HG03460 (cell line): ENCODE results near the gene SPINK8.
"Not testable (repeated sequence)": the region's sequence is repeated elsewhere in the genome, so short reads cannot be mapped to it uniquely, and the experiment has no call there.

ENCODE experiments used
- ATAC-seq: cut with Tn5 transposase; IDR thresholded peaks from one replicate; pipeline ENCODE4 v1.9.1; 2021; ENCODE audit not compliant: unreplicated experiment

The SPINK8 gene

DNA sequence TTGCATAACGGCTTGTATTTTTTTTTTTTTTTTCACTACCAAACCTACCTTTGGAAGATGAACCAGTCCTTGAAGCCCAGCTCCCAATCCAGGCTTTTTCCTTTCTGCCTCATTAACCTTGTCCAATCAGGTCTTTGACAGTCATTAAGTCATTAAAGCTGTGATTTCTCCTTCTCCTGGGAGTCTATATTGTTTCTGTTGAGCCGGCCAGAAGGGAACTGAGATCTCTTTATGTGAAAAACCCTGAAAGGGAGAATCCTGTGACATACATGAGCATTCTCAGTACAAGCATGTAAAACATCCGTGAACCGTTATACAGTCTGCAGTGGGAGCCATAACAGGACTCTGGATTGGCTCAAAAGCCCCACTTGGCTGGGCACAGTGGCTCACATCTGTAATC lies 52.6 kb downstream of the SPINK8 start:
- ATAC-seq: no peak

DNA sequence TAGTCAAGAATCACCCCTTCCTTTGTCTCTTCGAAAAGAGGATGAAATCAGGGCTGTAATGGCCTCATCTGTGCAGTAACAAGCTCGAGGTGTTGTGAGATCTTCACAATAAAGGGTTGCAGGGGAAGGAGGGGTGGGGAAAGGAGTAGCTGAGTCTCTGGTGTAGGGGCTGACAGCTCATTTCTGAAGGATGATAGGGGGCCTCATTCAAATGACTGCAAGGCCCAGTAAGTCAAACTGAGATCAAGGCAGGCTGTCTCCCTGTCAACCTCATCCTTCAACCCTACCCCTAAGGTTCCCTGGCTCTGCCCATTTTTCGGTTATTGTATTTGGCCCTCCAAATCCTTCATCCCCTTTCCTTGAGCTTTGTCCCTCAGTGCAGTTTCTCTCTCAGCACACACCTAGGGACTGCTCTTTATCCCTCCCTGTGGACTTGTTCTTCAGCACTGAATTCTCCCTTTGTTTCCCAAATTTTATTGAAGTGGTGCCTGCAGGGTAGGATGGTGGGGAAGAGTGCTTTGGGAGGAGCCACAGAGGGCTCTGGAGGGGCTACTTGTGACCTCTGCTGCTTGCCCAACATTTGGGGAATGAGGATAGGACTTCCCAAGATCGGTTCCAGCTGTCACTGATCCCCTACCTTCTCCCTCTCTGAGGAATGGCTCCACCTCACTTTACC lies 54.4 kb downstream of the SPINK8 start:
- no peak for ATAC-seq

DNA sequence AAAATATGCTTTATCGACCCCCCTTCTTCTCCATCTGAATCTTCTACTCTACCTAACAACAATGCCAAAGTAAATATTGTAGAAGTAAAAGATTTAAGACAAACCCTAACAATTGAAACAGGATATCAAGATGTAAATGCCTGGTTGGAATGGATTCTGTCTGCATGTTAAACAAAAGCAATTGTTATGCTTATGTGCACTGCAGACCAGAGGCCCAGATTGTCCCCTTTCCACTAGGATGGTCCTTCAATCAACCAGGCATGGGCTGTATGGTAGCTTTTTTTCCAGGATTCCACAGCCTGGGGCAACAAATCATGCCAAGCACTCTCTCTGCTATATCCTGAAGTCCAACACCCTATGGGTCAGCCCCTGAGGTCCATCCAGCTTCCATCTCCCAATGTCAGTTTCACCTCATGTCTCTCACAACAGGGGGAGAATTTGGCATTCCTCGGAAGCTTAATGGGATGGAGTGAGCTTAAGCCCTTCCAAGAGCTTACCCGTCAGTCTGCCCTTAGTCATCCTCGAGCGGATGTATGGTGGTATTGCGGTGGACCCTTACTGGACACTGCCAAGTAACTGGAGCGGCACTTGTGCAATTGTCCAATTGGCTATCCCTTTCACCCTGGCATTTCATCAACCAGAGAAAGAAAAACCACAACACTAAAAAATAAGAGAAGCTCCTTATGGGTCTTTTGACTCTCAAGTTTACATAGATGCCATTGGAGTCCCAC lies 56.4 kb downstream of the SPINK8 start:
- no peak for ATAC-seq

DNA sequence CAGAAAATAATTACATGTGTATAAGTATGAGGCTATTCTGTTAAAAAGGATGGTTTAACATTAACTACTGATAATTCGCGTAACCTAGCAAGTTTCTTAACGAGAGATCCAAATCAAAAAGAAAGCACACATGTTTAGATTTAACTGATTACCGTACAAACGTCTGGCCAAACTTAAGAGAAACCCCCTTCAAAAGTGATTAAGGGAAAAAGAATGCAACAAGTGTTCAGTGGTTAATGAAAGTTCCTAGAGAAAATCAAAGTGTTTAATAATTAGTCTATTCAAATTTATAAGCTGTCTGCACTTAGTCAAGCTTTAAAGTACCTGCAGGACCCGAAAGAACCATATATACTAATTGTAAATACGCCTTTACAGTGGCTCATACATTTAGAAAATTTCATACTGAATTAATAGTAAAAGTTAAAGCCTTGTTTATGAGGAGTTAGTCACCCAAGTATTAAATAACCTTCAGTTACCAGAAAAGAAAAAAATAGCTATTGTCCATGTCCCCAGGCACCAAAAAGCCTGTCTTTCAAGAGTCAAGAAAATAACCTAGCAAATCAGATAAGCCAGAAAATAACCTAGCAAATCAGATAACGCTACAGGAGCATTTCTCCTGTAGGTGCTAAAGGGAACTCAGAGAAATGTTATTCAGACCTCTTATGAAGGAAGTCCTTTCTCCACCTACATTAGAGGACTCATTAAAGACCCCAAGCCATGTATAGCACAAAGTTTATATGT lies 58.0 kb downstream of the SPINK8 start:
- ATAC-seq: no peak

DNA sequence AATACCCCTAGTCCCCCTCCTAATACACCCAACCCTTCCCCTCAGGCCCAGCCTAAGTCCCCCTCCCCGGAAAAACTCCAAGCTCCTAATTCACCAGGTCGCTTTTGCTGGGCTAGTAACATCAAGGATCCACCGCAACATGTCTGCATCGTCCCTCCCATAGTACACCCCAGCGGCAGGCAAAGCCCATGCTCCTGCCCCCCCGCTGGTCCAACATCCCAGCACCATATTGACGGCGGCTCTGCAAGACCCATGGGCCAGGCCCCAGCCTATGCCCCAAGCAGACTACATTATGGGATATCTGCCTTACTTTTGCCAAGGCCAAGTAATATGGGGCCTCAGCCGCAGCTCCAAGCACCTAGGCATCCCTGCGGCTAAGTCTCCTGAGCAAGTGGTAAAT lies 59.0 kb downstream of the SPINK8 start:
- ATAC-seq: no peak

DNA sequence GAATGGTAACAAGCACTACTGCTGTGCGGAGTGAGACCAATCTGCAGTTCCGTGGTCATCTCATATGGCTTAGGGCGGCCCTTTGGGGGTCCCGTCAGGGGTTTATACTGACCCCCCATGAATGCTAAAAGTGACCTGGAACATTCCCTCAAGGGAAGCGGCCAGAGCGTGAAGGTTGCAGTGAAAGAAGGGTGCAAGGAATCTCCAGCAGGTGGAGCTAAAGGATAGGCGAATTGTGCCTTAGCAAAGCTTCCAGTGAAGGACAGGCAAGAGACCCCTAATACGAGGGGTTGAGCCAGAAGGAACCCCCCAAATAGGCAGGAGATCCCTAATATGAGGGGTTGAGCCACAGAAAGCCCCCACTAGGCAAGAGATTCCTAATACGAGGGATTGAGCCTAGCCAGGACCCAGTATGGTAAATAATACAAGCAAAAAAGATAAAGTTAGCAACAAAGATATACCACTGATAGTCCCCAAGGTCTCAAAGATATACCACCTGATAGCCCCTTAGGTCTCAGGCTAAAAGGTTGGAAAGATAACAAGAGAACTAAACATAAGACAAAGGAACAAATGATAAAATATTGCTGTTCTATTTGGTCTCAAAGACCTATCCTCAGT lies 59.8 kb downstream of the SPINK8 start:
- ATAC-seq: no peak

DNA sequence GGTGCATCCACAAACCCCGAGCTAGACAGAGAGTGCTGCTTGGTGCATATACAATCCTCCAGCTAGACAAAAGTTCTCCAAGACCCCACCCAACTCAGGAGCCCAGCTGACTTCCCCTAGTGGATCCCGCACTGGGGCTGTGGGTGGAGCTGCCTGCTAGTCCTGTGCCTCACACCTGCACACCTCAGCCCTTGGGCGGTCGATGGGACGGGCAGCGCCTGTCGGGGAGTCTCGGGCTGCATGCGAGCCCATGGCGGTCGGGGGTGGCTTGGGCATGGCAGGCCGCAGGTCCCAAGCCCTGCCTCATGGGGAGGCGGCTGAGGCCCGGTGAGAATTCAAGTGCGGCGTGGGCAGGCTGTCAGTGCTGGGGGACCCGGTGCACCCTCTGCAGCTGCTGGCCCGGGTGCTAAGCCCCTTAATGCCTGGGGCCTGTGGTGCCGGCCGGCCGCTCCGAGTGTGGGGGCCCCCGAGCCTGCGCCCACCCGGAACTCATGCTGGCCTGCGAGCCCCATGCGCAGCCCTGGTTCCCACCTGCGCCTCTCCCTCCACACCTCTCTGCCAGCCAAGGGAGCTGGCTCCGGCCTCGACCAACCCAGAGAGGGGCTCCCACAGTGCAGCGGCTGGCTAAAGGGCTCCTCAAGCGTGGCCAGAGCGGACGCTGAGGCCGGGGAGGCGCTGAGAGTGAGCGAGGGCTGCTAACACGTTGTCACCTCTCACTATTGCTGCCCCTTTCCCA lies 61.5 kb downstream of the SPINK8 start:
- ATAC-seq: no peak

DNA sequence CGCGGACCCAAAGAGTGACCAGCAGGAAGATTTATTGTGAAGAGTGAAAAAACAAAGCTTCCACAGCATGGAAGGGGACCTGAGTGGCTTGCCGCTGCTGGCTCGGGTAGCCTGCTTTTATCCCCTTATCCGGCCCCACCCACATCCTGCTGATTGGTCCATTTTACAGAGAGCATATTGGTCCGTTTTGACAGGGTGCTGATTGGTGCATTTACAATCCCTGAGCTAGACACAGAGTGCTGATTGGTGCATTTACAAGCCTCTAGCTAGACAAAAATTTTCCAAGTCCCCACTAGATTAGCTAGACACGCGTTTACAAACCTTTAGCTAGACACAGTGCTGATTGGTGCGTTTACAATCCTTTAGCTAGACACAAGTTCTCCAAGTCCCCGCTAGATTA lies 62.2 kb downstream of the SPINK8 start:
- not testable (repeated sequence) for ATAC-seq

DNA sequence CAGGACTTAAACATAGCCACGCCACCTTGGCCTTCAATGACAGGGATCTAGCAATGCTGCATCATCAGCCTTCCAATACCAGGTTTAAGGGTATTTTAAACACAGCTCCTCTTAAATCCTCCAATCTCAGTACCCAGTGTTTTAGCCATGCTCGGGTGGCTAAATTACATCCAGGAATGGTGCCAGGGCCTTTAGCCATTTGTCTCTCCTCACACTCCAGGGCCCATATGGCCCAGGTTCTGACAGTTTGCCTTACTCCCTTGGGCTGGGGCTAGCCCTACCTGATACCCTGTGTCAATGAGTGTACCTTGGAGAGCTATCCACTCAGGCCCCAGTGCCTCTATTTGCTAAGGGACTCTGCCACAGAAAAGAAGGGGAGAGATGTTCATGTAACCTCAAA lies 63.2 kb downstream of the SPINK8 start:
- ATAC-seq: no peak

DNA sequence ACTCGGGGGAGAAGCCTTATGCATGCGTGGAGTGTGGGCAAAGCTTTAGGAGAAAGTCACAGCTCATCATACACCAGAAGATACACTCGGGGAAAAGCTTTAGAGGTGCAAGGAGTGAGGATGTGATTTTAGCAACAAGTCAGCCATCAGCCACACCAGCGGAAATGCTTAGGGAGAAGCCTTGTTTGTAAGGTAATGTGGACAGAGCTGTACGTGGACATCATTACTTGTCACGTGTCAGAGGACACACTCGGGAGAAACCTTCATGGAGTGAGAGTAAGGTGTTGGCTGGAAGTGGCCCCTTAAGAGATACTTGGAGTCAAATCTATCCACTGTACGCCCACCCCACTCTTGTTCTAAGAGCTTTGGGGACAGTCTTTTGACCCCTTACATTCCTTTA lies 63.9 kb downstream of the SPINK8 start:
- ATAC-seq: no peak

DNA sequence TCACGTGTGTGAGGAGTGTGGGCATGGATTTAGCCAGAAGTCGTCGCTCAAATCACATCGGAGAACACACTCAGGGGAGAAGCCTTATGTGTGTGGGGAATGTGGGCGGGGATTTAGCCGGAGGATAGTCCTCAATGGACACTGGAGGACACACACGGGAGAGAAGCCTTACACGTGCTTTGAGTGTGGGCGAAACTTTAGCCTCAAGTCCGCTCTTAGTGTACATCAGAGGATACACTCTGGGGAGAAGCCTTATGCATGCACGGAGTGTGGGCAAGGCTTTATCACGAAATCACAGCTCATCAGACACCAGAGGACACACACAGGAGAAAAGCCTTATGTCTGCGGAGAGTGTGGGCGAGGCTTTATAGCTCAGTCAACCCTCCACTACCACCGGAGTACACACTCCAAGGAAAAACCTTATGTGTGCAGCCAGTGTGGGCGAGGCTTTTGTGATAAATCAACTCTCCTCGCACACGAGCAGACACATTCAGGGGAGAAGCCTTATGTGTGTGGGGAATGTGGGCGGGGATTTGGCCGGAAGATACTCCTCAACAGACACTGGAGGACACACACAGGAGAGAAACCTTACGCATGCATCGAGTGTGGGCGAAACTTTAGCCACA lies 64.4 kb downstream of the SPINK8 start:
- no peak for ATAC-seq

DNA sequence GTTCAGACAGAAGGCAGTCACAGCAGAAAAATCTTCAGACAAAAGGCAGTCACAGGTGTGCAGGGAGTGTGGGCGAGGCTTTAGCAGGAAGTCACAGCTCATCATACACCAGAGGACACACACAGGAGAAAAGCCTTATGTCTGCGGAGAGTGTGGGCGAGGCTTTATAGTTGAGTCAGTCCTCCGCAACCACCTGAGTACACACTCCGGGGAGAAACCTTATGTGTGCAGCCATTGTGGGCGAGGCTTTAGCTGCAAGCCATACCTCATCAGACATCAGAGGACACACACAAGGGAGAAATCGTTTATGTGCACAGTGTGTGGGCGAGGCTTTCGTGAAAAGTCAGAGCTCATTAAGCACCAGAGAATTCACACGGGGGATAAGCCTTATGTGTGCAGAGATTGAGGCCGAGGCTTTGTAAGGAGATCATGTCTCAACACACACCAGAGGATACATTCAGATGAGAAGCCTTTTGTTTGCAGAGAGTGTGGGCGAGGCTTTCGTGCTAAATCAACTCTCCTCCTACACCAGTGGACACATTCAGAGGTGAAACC lies 65.0 kb downstream of the SPINK8 start:
- ATAC-seq: no peak

DNA sequence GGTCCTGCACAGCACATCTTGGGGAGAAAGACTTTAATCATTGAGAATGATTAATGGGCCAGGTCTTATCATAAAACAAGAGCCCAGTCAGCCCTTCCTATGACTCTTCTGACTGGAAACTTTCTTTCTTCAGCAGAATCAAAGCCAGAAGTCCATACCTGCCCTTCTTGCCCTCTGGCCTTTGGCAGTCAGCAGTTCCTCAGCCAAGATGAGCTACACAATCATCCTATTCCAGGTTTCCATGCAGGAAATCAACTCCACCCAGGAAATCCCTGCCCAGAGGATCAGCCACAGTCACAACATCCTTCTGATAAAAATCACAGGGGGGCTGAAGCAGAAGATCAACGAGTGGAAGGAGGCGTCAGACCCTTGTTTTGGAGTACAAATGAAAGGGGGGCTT lies 65.7 kb downstream of the SPINK8 start:
- ATAC-seq: no peak

DNA sequence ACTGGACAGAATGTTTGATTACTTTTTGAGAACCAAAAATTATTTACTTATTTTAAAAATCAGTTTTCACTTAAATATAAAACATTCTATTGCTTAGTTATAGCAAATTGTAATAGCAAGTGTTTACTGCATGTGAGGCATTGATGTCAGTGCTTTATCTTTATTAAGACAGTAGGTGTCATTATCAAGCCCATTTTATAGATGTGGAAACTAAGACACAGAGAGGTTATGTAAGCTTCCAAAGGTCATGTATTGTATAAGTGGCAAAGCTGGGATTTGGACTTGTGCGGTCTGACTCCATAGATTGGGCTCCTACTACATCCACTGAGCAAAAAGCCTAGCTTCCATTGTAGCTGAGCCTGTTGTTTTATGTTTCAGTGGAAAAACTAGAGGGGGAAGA lies 74.9 kb downstream of the SPINK8 start:
- no peak for ATAC-seq
